GM12878 (cell line): ENCODE results near the gene SH2D5. TPM values are rescaled to one million over a fixed set of nuclear protein-coding genes. Genes with fewer than 3 reads are reported as not detected.

Source experiments
- ATAC-seq: fragments of 200-7000 bp; cut with Tn5 transposase; 3 replicates; pipeline ENCODE4 v1.9.1; 2020; ENCODE audit warnings: mild to moderate bottlenecking, moderate library complexity
- BruUV-seq: library from RNA; stranded (reverse); fragments of 400-500 nt; replicated peaks from 2 replicates; lab custom pipeline; 2021; lab: Mats Ljungman, UMichigan
- CTCF ChIA-PET: fragments of 300-600 bp; sonication (Branson Sonifier 250); formaldehyde crosslinking; extraction: SDS; loops from one replicate; lab custom pipeline; 2021; ENCODE audit warnings: inconsistent platforms; lab: Yijun Ruan, JAX
- POLR2A ChIA-PET: fragments of 350-600 bp; formaldehyde crosslinking; extraction: SDS; loops from one replicate; lab custom pipeline; 2021; ENCODE audit warnings: inconsistent platforms; lab: Charles Lee
- RAD21 ChIA-PET: fragments of 300-600 bp; sonication (Branson Sonifier 250); formaldehyde crosslinking; loops from one replicate; lab custom pipeline; 2023; ENCODE audit warnings: antibody characterized with exemption; ENCODE audit not compliant: unreplicated experiment; lab: Charles Lee
- SMC1A ChIA-PET: fragments of 300-600 bp; sonication (Branson Sonifier 250); formaldehyde crosslinking; loops from one replicate; lab custom pipeline; 2023; ENCODE audit not compliant: unreplicated experiment, uncharacterized antibody; lab: Charles Lee
- DNase-seq: peaks from one replicate; pipeline ENCODE4 v3.0.0-alpha.2; 2011; ENCODE audit warnings: low read depth, low spot score
- FAIRE-seq: peaks from 3 replicates; lab custom pipeline; 2011; peaks lifted over from hg19 to GRCh38; lab: Jason Lieb, UNC
- H2AFZ ChIP-seq: 2 replicates; pipeline ENCODE4 v1.6.0; 2011; ENCODE audit warnings: low read depth, low read length, control low read depth; ENCODE audit not compliant: control insufficient read depth
- H3K27ac ChIP-seq: 2 replicates; pipeline ENCODE4 v1.5.1; 2011; ENCODE audit warnings: control low read depth; ENCODE audit not compliant: control insufficient read depth, insufficient read depth
- H3K27me3 ChIP-seq, 2 experiments: replicated peaks in 1 of 2; 2 replicates each; pipeline versions ENCODE4 v1.6.0 to v1.6.1; 2011; ENCODE audit warnings: low read length in 1 of 2; ENCODE audit not compliant: control insufficient read depth in 2 of 2, insufficient read depth in 2 of 2
- H3K36me3 ChIP-seq, 2 experiments: 2 replicates each; pipeline ENCODE4 v1.5.1; 2011; ENCODE audit warnings: low read length in 1 of 2; ENCODE audit not compliant: control insufficient read depth in 2 of 2, insufficient read depth in 2 of 2
- H3K4me1 ChIP-seq: 2 replicates; pipeline ENCODE4 v1.6.1; 2011; ENCODE audit warnings: mild to moderate bottlenecking, low read length, moderate library complexity, mixed read lengths; ENCODE audit not compliant: control insufficient read depth, insufficient read depth
- H3K4me2 ChIP-seq: 2 replicates; pipeline ENCODE4 v1.6.0; 2011; ENCODE audit warnings: control low read depth; ENCODE audit not compliant: control insufficient read depth, insufficient read depth
- H3K4me3 ChIP-seq: fragments of 200-600 bp; sonication (generic); 2 replicates; pipeline ENCODE4 v1.5.1; 2016
- H3K79me2 ChIP-seq: 2 replicates; pipeline ENCODE4 v1.6.0; 2011; ENCODE audit warnings: low read length; ENCODE audit not compliant: control insufficient read depth, insufficient read depth
- H3K9ac ChIP-seq: 2 replicates; pipeline ENCODE4 v1.8.0; 2011; ENCODE audit warnings: low read length, control low read depth, mixed read lengths; ENCODE audit not compliant: control insufficient read depth, insufficient read depth
- H3K9me3 ChIP-seq: replicated peaks from 3 replicates; pipeline ENCODE4 v1.5.1; 2011; ENCODE audit warnings: mild to moderate bottlenecking, low read length; ENCODE audit not compliant: control insufficient read depth, insufficient read depth
- H4K20me1 ChIP-seq: 2 replicates; pipeline ENCODE4 v1.6.0; 2011; ENCODE audit not compliant: control insufficient read depth, insufficient read depth
- CBX5 ChIP-seq: sonication (generic); IDR thresholded peaks from 2 replicates; pipeline ENCODE4 v1.6.1; 2016; ENCODE audit warnings: low read depth, moderate library complexity, mild to moderate bottlenecking, inconsistent platforms
- CREB1 ChIP-seq: IDR thresholded peaks from 2 replicates; pipeline ENCODE4 v1.6.1; 2012; ENCODE audit warnings: low read depth, mild to moderate bottlenecking, inconsistent platforms
- CTCF ChIP-seq, 3 experiments: IDR thresholded peaks in 2 of 3; conservative IDR thresholded peaks in 1 of 3; 2 replicates each; pipeline ENCODE4 v1.5.1; 2011; ENCODE audit warnings: low read depth in 3 of 3, low read length in 3 of 3, mild to moderate bottlenecking in 3 of 3, control low read depth in 2 of 3, moderate library complexity in 2 of 3, inconsistent platforms in 1 of 3, mixed read lengths in 1 of 3; ENCODE audit not compliant: control insufficient read depth in 2 of 3, insufficient read depth in 1 of 3; ENCODE audit errors: extremely low read depth in 1 of 3
- EP300 ChIP-seq, 2 experiments: fragments of 150-350 bp in 1 of 2; IDR thresholded peaks; 2 replicates each; pipeline ENCODE4 v1.6.1; 2011 to 2012; ENCODE audit warnings: low read depth in 2 of 2, low read length in 2 of 2, borderline replicate concordance in 1 of 2, improper control_type of control experiment in 1 of 2, inconsistent platforms in 1 of 2; ENCODE audit not compliant: control insufficient read depth in 1 of 2
- FOS ChIP-seq: IDR thresholded peaks from 3 replicates; pipeline ENCODE4 v1.6.1; 2011; ENCODE audit warnings: borderline replicate concordance; ENCODE audit not compliant: insufficient read length; ENCODE audit errors: extremely low read depth
- NFYA ChIP-seq: IDR thresholded peaks from 2 replicates; pipeline ENCODE4 v1.6.1; 2011; ENCODE audit warnings: low read depth, mild to moderate bottlenecking, low read length, improper control_type of control experiment, borderline replicate concordance
- PKNOX1 ChIP-seq: fragments of 450-650 bp; IDR thresholded peaks from 2 replicates; pipeline ENCODE4 v1.6.1; 2016; ENCODE audit warnings: mild to moderate bottlenecking
- POLR2A ChIP-seq: IDR thresholded peaks from 2 replicates; pipeline ENCODE4 v1.6.1; 2011; ENCODE audit warnings: low read depth, mild to moderate bottlenecking, low read length
- RAD21 ChIP-seq: IDR thresholded peaks from 2 replicates; pipeline ENCODE4 v1.6.1; 2011; ENCODE audit warnings: mild to moderate bottlenecking, low read depth, low read length, moderate library complexity; ENCODE audit not compliant: insufficient read depth
- SREBF2 ChIP-seq: IDR thresholded peaks from 2 replicates; pipeline ENCODE4 v1.6.1; 2012; ENCODE audit warnings: mild to moderate bottlenecking, low read length
- ZNF687 ChIP-seq: fragments of 450-650 bp; IDR thresholded peaks from 2 replicates; pipeline ENCODE4 v1.6.1; 2017; ENCODE audit warnings: mild to moderate bottlenecking, moderate library complexity
- WGBS: methylation state at CpG from one replicate; pipeline ENCODE4 v1.1.6; 2016; ENCODE audit warnings: low lambda C conversion rate; ENCODE audit not compliant: insufficient replicate concordance, insufficient coverage; ENCODE audit errors: missing lambda C conversion rate; 5-methylcytosine and 5-hydroxymethylcytosine counted together
- in situ Hi-C: fragments of 300-500 bp; cut with MboI; formaldehyde crosslinking; loops from 9 replicates; pipeline ENCODE4 v1.14.3; 2018; ENCODE audit warnings: mixed read lengths
- intact Hi-C: fragments of 100-400 bp; cut with micrococcal nuclease; formaldehyde crosslinking; loops from one replicate; pipeline ENCODE4 v1.14.2; 2022; ENCODE audit not compliant: unreplicated experiment
- polyA plus RNA-seq, 11 experiments: library from polyadenylated mRNA; depleted of rRNA in 4 of 11; unstranded in 6 of 11; stranded (reverse) in 5 of 11; fragments of >200 nt; fragmentation: Nextera tagmentation in 4 of 11; fragmentation: Illumina TruSeq in 1 of 11; extraction: Ambion mirVana in 4 of 11; extraction: Trizol in 1 of 11; gene quantifications; 1 replicate in 1 of 11; 2 replicates in 10 of 11; pipeline versions ENCODE4 v1.2.1 to v1.2.3, GENCODE V29; 2011 to 2016; ENCODE audit warnings: inconsistent platforms in 2 of 11, missing spikeins in 2 of 11, low read depth in 1 of 11
- total RNA-seq, 4 experiments: library from RNA; depleted of rRNA in 3 of 4; stranded (reverse); fragments of >200 nt in 3 of 4; fragmentation: Illumina TruSeq in 1 of 4; extraction: Trizol in 1 of 4; gene quantifications; 2 replicates each; pipeline versions ENCODE4 v1.2.1 to v1.2.3, GENCODE V29; 2013 to 2021

SH2D5 gene
- total and polyA plus RNA-seq, 10 of the 15 experiments (the other 5 are each of a cell fraction or from before 2014, with no cell fraction given) = 0.03 to 0.62 (median 0.20) TPM; not detected in 3

DNA sequence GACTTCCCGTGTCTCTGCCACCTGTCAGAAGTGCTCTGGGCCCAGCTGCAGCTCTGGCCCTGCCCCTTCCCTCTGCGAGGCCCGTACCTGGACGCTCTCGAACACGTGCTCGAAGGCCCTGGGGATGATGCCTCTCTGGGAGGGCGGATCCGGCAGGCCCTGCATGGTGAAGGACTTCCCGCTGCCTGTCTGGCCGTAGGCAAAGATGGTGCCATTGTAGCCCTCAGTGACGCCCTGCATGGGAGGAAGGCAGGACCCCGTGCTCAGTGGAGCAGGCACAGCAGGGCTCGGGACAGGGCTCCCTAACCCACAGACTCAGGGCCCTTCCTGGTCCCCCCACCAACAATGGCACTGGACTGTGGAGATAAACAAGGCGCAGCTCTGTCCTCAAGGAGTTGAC, 17.1 kb downstream of the SH2D5 start:
- DNase-seq (no peak), FAIRE-seq (no peak), ATAC-seq (no peak)
- no peaks in the 10 kb centered on the region for H3K79me2 ChIP-seq
- no peak overlapping the region for H2AFZ ChIP-seq
- POLR2A ChIA-PET = no interaction called here
- RAD21 ChIA-PET = no interaction called here
- in situ Hi-C loops (no loop called here), intact Hi-C loops (no loop called here)
- H3K4me2 ChIP-seq = no peak overlapping the region
- SMC1A ChIA-PET = no interaction called here
- CTCF ChIA-PET = interaction anchor here (1.3 kb wide), 1 partner anchor 19 kb away, joined by 3 read pairs; no protein-coding TSS in a partner anchor
- peaks cover 0 to 5% of the 10 kb centered on the region in 2 experiments; a peak in 1 of 4 replicates for H3K27me3 ChIP-seq
- H3K36me3 ChIP-seq = no peaks in the 10 kb centered on the region
- BruUV-seq = no TSS peak
- H4K20me1 ChIP-seq = no peaks in the 10 kb centered on the region
- no peaks in the 10 kb centered on the region; the same call in 2 of the 3 replicates for H3K9me3 ChIP-seq
- TF ChIP-seq EP300 (IDR thresholded peaks at IDR 0.05; ENCODE audit: borderline replicate concordance in 1 of 2, control insufficient read depth in 1 of 2, low read depth in 2 of 2, low read length in 2 of 2) = no peak
- TF ChIP-seq RAD21 = no peak
- TF ChIP-seq SREBF2 = no peak
- no peak for TF ChIP-seq PKNOX1
- TF ChIP-seq POLR2A = no peak
- no peak for TF ChIP-seq CREB1
- no peak for TF ChIP-seq CTCF (IDR thresholded peaks at IDR 0.05 in 2 of 3, conservative IDR thresholded peaks at IDR 0.05 in 1 of 3; ENCODE audit: control insufficient read depth in 2 of 3, extremely low read depth in 1 of 3, insufficient read depth in 1 of 3, low read depth in 3 of 3, low read length in 3 of 3)
- no peak for TF ChIP-seq NFYA
- TF ChIP-seq ZNF687 = no peak
- no peak for TF ChIP-seq CBX5
- TF ChIP-seq FOS = no peak
- H3K4me3 ChIP-seq = no peak overlapping the region
- no peak overlapping the region for H3K9ac ChIP-seq
- 68% methylated on average over 15 of the region's 15 CpGs for WGBS
- H3K4me1 ChIP-seq = no peaks in the 10 kb centered on the region
- no peak overlapping the region for H3K27ac ChIP-seq
